Chondrocyte (in vitro differentiated cells): ENCODE results near the gene GRK5. TPM values are rescaled to one million over a fixed set of nuclear protein-coding genes. Genes with fewer than 3 reads are reported as not detected.

Experiments used
- DNase-seq: peaks from one replicate; pipeline ENCODE4 v3.0.0; 2021; ENCODE audit warnings: mixed read lengths, low spot score
- H3K27ac Mint-ChIP-seq: one replicate; pipeline ENCODE4 v1.8.0; 2021; ENCODE audit warnings: mild to moderate bottlenecking, moderate library complexity, mixed read lengths; ENCODE audit not compliant: unreplicated experiment
- H3K27me3 Mint-ChIP-seq: 2 replicates; pipeline ENCODE4 v1.8.0; 2021; ENCODE audit warnings: low read depth, mixed read lengths
- H3K36me3 Mint-ChIP-seq: 2 replicates; pipeline ENCODE4 v1.8.0; 2021; ENCODE audit warnings: low read depth, mixed read lengths
- H3K4me1 Mint-ChIP-seq: 2 replicates; pipeline ENCODE4 v1.8.0; 2021; ENCODE audit warnings: low read depth, mild to moderate bottlenecking, mixed read lengths
- H3K4me3 Mint-ChIP-seq: one replicate; pipeline ENCODE4 v1.8.0; 2021; ENCODE audit warnings: mild to moderate bottlenecking, moderate library complexity, mixed read lengths; ENCODE audit not compliant: unreplicated experiment
- H3K9me3 Mint-ChIP-seq: 2 replicates; pipeline ENCODE4 v1.8.0; 2021; ENCODE audit warnings: low read depth, mixed read lengths
- CTCF ChIP-seq: fragments of 200-600 bp; sonication (generic); IDR thresholded peaks from 2 replicates; pipeline ENCODE4 v1.5.0; 2021; ENCODE audit warnings: antibody characterized with exemption, mild to moderate bottlenecking, moderate library complexity
- total RNA-seq: library from RNA; stranded (reverse); gene quantifications from 3 replicates; pipeline ENCODE4 v1.2.1, GENCODE V29; 2021

Gene GRK5
- total RNA-seq, 1 donor from 2014 or later, result 16.4 TPM

- H3K4me1 Mint-ChIP-seq, result no peaks in the 10 kb centered on the region
- H3K9me3 Mint-ChIP-seq, result peaks cover 12% of the 10 kb centered on the region
- peaks cover 9% of the 10 kb centered on the region for H3K36me3 Mint-ChIP-seq
- H3K27ac Mint-ChIP-seq, result no peak overlapping the region
- peak; percentile 79 for DNase-seq
- no peak overlapping the region for H3K4me3 Mint-ChIP-seq
- TF ChIP-seq CTCF, result no peak
- peaks cover 18% of the 10 kb centered on the region for H3K27me3 Mint-ChIP-seq
These were observed 258.7 kb downstream of the GRK5 start for GRCh38 chr10:119466076-119466475.

- DNase-seq, result peak; percentile 88
- no peak overlapping the region for H3K27ac Mint-ChIP-seq
- no peak overlapping the region for H3K4me3 Mint-ChIP-seq
- H3K36me3 Mint-ChIP-seq, result peaks cover 9% of the 10 kb centered on the region
- TF ChIP-seq CTCF, result no peak
- H3K9me3 Mint-ChIP-seq, result peaks cover 12% of the 10 kb centered on the region
- H3K27me3 Mint-ChIP-seq, result peaks cover 22% of the 10 kb centered on the region
- no peaks in the 10 kb centered on the region for H3K4me1 Mint-ChIP-seq
These were observed 259.3 kb downstream of the GRK5 start for GRCh38 chr10:119466655-119467054.

GRCh38 chr10:119468542-119469324 lies 261.4 kb downstream of the GRK5 start:
- DNase-seq, result peak; percentile 62
- no peak overlapping the region for H3K4me3 Mint-ChIP-seq
- H3K9me3 Mint-ChIP-seq, result no peaks in the 10 kb centered on the region
- H3K27me3 Mint-ChIP-seq, result peaks cover 24% of the 10 kb centered on the region
- no peaks in the 10 kb centered on the region for H3K4me1 Mint-ChIP-seq
- no peaks in the 10 kb centered on the region for H3K36me3 Mint-ChIP-seq
- H3K27ac Mint-ChIP-seq, result no peak overlapping the region
- no peak for TF ChIP-seq CTCF

- no peaks in the 10 kb centered on the region for H3K36me3 Mint-ChIP-seq
- no peak overlapping the region for H3K27ac Mint-ChIP-seq
- no peak overlapping the region for H3K4me3 Mint-ChIP-seq
- peaks cover 27% of the 10 kb centered on the region for H3K27me3 Mint-ChIP-seq
- peaks cover 2% of the 10 kb centered on the region for H3K9me3 Mint-ChIP-seq
- peak; percentile 56 for DNase-seq
- no peak for TF ChIP-seq CTCF
- H3K4me1 Mint-ChIP-seq, result no peaks in the 10 kb centered on the region
These were observed 261.9 kb downstream of the GRK5 start for GRCh38 chr10:119469325-119469707.

- DNase-seq, result peak; percentile 30
- H3K27me3 Mint-ChIP-seq, result peaks cover 24% of the 10 kb centered on the region
- H3K4me1 Mint-ChIP-seq, result no peaks in the 10 kb centered on the region
- H3K4me3 Mint-ChIP-seq, result no peak overlapping the region
- H3K27ac Mint-ChIP-seq, result no peak overlapping the region
- H3K9me3 Mint-ChIP-seq, result peaks cover 2% of the 10 kb centered on the region
- no peak for TF ChIP-seq CTCF
- H3K36me3 Mint-ChIP-seq, result no peaks in the 10 kb centered on the region
These were observed 262.5 kb downstream of the GRK5 start for GRCh38 chr10:119469846-119470245.
